Neural progenitor cell (in vitro differentiated cells): ENCODE results near the gene NCEH1. TPM values are rescaled to one million over a fixed set of nuclear protein-coding genes. Genes with fewer than 3 reads are reported as not detected.

Experiments used
- DNase-seq: peaks from one replicate; pipeline ENCODE4 v3.0.0-alpha.2; 2016; ENCODE audit warnings: low spot score
- H2AFZ ChIP-seq: fragments of 200-600 bp; sonication (generic); replicated peaks from 2 replicates; pipeline ENCODE4 v1.6.1; 2016; ENCODE audit warnings: antibody characterized with exemption
- H3F3A ChIP-seq: fragments of 200-600 bp; sonication (generic); 2 replicates; pipeline ENCODE4 v1.6.1; 2016; ENCODE audit warnings: antibody characterized with exemption, low read depth
- H3K27ac ChIP-seq: fragments of 200-600 bp; sonication (generic); 2 replicates; pipeline ENCODE4 v1.5.1; 2016; ENCODE audit warnings: mild to moderate bottlenecking
- H3K27me3 ChIP-seq: fragments of 200-600 bp; sonication (generic); 2 replicates; pipeline ENCODE4 v1.6.1; 2016; ENCODE audit warnings: mild to moderate bottlenecking, moderate library complexity
- H3K36me3 ChIP-seq: fragments of 200-600 bp; sonication (generic); 2 replicates; pipeline ENCODE4 v1.5.1; 2016
- H3K4me1 ChIP-seq: fragments of 200-600 bp; sonication (generic); 2 replicates; pipeline ENCODE4 v1.6.1; 2016; ENCODE audit warnings: mixed run types
- H3K4me2 ChIP-seq: fragments of 200-600 bp; sonication (generic); 2 replicates; pipeline ENCODE4 v1.6.1; 2016
- H3K4me3 ChIP-seq: fragments of 200-600 bp; sonication (generic); 2 replicates; pipeline ENCODE4 v1.5.1; 2016
- H3K79me2 ChIP-seq: fragments of 200-600 bp; sonication (generic); 2 replicates; pipeline ENCODE4 v1.6.1; 2016; ENCODE audit warnings: low read depth
- H3K9ac ChIP-seq: fragments of 200-600 bp; sonication (generic); 2 replicates; pipeline ENCODE4 v1.6.1; 2016
- H3K9me3 ChIP-seq: fragments of 200-600 bp; sonication (generic); 2 replicates; pipeline ENCODE4 v1.5.1; 2016; ENCODE audit warnings: low read depth
- H4K20me1 ChIP-seq: fragments of 200-600 bp; sonication (generic); 2 replicates; pipeline ENCODE4 v1.6.1; 2016; ENCODE audit warnings: low read depth
- H3K27ac Mint-ChIP-seq: 3 replicates; pipeline ENCODE4 v1.8.0; 2021; ENCODE audit warnings: mixed read lengths
- H3K27me3 Mint-ChIP-seq: 2 replicates; pipeline ENCODE4 v1.8.0; 2022; ENCODE audit warnings: low read depth, mild to moderate bottlenecking, inconsistent platforms, moderate library complexity, mixed read lengths; ENCODE audit not compliant: insufficient read depth
- H3K36me3 Mint-ChIP-seq: 3 replicates; pipeline ENCODE4 v1.8.0; 2021; ENCODE audit warnings: mixed read lengths
- H3K4me1 Mint-ChIP-seq: 3 replicates; pipeline ENCODE4 v1.8.0; 2021; ENCODE audit warnings: mixed read lengths
- H3K4me3 Mint-ChIP-seq: 3 replicates; pipeline ENCODE4 v1.8.0; 2021; ENCODE audit warnings: mild to moderate bottlenecking, moderate library complexity, mixed read lengths
- H3K9me3 Mint-ChIP-seq: 3 replicates; pipeline ENCODE4 v1.8.0; 2020; ENCODE audit warnings: mixed read lengths
- CTCF ChIP-seq: fragments of 200-600 bp; sonication (generic); IDR thresholded peaks from 2 replicates; pipeline ENCODE4 v1.5.1; 2017; ENCODE audit warnings: antibody characterized with exemption, mild to moderate bottlenecking
- EZH2 ChIP-seq: fragments of 200-600 bp; sonication (generic); IDR thresholded peaks from 2 replicates; pipeline ENCODE4 v1.6.1; 2017; ENCODE audit warnings: antibody characterized with exemption, mild to moderate bottlenecking, moderate library complexity
- EZH2phosphoT487 ChIP-seq: fragments of 200-600 bp; sonication (generic); IDR thresholded peaks from 2 replicates; pipeline ENCODE4 v1.6.1; 2017; ENCODE audit warnings: antibody characterized with exemption
- total RNA-seq: library from RNA; depleted of rRNA; stranded (reverse); fragments of >200 nt; gene quantifications from 2 replicates; pipeline ENCODE4 v1.2.3, GENCODE V29; 2015; ENCODE audit warnings: low replicate concordance

NCEH1 gene
- total RNA-seq, 1 donor from 2014 or later: 7.7 TPM

- Histone ChIP-seq H3K27me3 (no peaks in the 10 kb centered on the region), H3K27ac (no peak overlapping the region), H3K9ac (no peak overlapping the region), H2AFZ (no peak overlapping the region), H3K4me3 (no peak overlapping the region), H4K20me1 (no peaks in the 10 kb centered on the region), H3K4me2 (no peak overlapping the region), H3K4me1 (no peaks in the 10 kb centered on the region), H3F3A (no peaks in the 10 kb centered on the region), H3K79me2 (no peaks in the 10 kb centered on the region), H3K9me3 (no peaks in the 10 kb centered on the region), H3K36me3 (no peaks in the 10 kb centered on the region)
- no peaks in the 10 kb centered on the region for H3K27me3 Mint-ChIP-seq
- DNase-seq: no peak
- TF ChIP-seq EZH2phosphoT487 (no peak), CTCF (no peak)
- H3K4me3 Mint-ChIP-seq: no peak overlapping the region
- H3K27ac Mint-ChIP-seq: no peak overlapping the region
- H3K9me3 Mint-ChIP-seq: peaks cover 9% of the 10 kb centered on the region
- H3K36me3 Mint-ChIP-seq: no peaks in the 10 kb centered on the region
- no peaks in the 10 kb centered on the region for H3K4me1 Mint-ChIP-seq
Observed at GRCh38 chr3:172615296-172615695, 95.6 kb downstream of the NCEH1 start.

- Histone ChIP-seq H3K4me3 (no peak overlapping the region), H3K4me1 (no peaks in the 10 kb centered on the region), H4K20me1 (no peaks in the 10 kb centered on the region), H2AFZ (no peak overlapping the region), H3K9me3 (no peaks in the 10 kb centered on the region), H3F3A (no peaks in the 10 kb centered on the region), H3K79me2 (no peaks in the 10 kb centered on the region), H3K27ac (no peak overlapping the region), H3K9ac (no peak overlapping the region), H3K4me2 (no peak overlapping the region), H3K27me3 (no peaks in the 10 kb centered on the region), H3K36me3 (no peaks in the 10 kb centered on the region)
- Mint-ChIP-seq H3K4me1 (no peaks in the 10 kb centered on the region), H3K9me3 (peaks cover 12% of the 10 kb centered on the region), H3K27me3 (peaks cover 3% of the 10 kb centered on the region), H3K4me3 (no peak overlapping the region), H3K27ac (no peak overlapping the region), H3K36me3 (no peaks in the 10 kb centered on the region)
- TF ChIP-seq CTCF (no peak), EZH2 (no peak), EZH2phosphoT487 (no peak)
- no peak for DNase-seq
Observed at GRCh38 chr3:172614340-172615274, 96.3 kb downstream of the NCEH1 start.

GRCh38 chr3:172613845-172614244 is 97.0 kb downstream of the NCEH1 start:
- Histone ChIP-seq H3K79me2 (no peaks in the 10 kb centered on the region), H3K36me3 (no peaks in the 10 kb centered on the region), H3F3A (no peaks in the 10 kb centered on the region), H3K27me3 (no peaks in the 10 kb centered on the region), H4K20me1 (no peaks in the 10 kb centered on the region), H3K9ac (no peak overlapping the region), H3K4me3 (no peak overlapping the region), H3K4me2 (no peak overlapping the region), H3K27ac (no peak overlapping the region), H3K4me1 (no peaks in the 10 kb centered on the region), H3K9me3 (no peaks in the 10 kb centered on the region), H2AFZ (no peak overlapping the region)
- H3K4me3 Mint-ChIP-seq: no peak overlapping the region
- TF ChIP-seq CTCF: no peak
- no peak overlapping the region for H3K27ac Mint-ChIP-seq
- H3K4me1 Mint-ChIP-seq: no peaks in the 10 kb centered on the region
- no peak for DNase-seq
- peaks cover 10% of the 10 kb centered on the region for H3K9me3 Mint-ChIP-seq
- no peaks in the 10 kb centered on the region for H3K36me3 Mint-ChIP-seq
- peaks cover 5% of the 10 kb centered on the region for H3K27me3 Mint-ChIP-seq
